T47D (cell line): ENCODE measurements around the gene CTAGE6.
"Not testable (repeated sequence)": the region's sequence is repeated elsewhere in the genome, so short reads cannot be mapped to it uniquely, and the experiment has no call there.

Source experiments
- DNase-seq, 2 experiments: peaks; one replicate each; pipeline versions ENCODE4 v3.0.0 to v3.0.0-alpha.2; 2011 to 2012; ENCODE audit warnings: low read depth in 1 of 2, low spot score in 1 of 2
- in situ Hi-C: cut with HindIII; loops from 2 replicates; pipeline ENCODE4 v1.10.0; 2016; ENCODE audit warnings: low sequenced_read_pairs, low pct_unique_long_range_greater_than_20kb

CTAGE6 gene, protein sequence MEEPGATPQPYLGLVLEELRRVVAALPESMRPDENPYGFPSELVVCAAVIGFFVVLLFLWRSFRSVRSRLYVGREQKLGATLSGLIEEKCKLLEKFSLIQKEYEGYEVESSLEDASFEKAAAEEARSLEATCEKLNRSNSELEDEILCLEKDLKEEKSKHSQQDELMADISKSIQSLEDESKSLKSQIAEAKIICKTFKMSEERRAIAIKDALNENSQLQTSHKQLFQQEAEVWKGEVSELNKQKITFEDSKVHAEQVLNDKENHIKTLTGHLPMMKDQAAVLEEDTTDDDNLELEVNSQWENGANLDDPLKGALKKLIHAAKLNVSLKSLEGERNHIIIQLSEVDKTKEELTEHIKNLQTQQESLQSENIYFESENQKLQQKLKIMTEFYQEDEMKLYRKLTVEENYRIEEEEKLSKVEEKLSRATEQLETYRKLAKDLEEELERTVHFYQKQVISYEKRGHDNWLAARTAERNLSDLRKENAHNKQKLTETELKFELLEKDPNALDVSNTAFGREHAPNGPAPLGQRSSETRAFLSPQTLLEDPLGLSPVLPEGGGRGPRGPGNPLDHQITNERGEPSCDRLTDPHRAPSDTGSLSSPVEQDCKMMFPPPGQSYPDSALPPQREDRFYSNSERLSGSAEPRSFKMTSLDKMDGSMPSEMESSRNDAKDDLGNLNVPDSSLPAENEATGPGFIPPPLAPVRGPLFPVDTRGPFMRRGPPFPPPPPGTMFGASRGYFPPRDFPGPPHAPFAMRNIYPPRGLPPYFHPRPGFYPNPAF

DNA sequence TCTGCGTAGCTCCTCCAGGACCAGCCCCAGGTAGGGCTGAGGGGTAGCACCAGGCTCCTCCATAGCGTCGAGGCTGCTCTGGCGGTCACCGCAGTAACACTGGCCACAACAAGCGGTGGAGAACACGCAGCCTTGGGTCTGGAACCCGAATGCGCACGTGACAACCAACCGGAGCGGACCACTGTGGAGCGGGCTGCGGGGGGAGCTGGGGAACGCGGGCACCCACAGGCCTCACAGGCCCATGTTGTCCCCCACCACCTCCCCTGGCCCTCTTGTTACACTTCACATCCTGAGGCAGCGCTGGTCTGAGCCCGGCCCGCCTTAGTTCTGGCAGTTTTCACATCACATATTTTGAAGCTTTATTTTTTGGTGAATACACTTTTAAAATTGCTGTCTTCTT lies at the start of gene CTAGE6:
Gene CTAGE6 (minus strand): TSS at position 101 of the 400 bp plus-strand sequence. CDS start 38 bp downstream, at position 63.
- DNase-seq, in situ Hi-C loops: not testable (repeated sequence)

DNA sequence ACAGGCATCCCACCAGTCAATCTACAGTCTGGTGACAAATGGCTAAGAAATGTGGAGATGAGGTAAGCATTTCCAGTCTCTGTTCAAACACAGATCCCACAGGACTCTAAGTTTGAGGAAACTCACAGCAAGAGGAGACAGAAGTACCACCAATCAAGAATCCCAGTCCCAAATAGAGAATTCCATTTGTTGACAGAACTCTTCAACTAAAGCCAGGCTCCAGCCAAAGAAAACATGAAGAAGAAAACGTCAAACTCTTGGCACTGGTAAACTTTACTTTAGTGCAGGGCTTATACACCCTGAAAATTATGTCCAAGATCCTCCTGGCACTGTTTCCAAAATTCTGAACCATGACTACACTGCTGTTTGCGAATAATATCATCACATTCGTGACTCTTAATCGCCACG lies 49.2 kb upstream of the CTAGE6 start:
- in situ Hi-C loops, DNase-seq: not testable (repeated sequence)

DNA sequence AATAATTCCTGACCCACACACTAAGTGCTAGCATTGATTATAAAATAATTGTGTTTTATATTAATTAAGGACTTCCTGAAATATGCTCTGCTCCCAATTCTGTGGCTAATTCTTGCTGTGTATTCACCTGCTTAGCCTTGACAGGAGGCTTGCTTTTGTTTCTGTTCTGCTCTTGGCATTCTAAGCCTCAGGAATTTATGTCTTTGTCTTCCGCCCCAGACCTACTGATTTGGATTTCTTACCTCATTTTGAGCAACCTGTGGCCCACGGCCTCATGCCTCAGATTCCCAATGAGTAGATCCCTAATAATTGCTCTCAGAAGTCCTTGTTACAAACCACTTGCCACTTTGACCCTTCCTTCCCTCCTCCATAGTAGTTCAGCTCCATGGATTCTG lies 40.4 kb upstream of the CTAGE6 start:
- DNase-seq, in situ Hi-C loops: not testable (repeated sequence)

DNA sequence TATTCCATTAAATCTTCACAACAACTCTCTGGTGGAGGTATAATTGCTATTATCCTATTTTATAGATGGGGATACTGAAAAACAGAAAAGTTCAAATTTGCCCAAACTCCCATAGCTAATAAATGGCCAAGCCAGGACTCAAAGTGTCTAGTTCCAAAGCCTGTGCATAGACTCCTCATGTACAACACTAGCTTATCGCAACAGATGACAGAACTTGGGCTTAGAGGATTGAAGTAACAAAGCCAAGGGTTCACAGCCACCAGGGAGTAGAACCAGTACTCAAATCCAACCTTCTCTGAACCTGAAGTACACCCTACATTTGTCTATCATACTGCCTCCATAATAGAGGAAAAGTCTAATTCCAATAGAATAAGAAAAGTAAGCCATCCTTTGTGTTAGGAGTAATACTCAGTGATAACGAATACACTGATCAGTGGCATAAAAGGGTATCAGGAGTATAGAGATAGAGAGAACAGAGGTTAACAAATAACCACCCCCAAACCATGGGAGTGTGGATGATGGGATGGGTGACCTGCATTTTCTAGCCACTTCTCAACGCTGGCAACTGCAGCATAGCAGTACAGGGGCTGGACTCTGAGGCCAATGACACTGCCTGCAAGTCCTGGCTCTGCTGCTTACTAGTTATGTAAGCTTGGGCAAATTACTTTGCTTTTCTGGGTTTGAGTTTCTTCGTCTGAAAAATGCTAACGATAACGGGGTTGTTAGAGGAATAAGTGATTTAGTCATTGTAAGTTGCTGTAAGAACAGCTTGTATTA lies 39.8 kb upstream of the CTAGE6 start:
- DNase-seq, in situ Hi-C loops: not testable (repeated sequence)

DNA sequence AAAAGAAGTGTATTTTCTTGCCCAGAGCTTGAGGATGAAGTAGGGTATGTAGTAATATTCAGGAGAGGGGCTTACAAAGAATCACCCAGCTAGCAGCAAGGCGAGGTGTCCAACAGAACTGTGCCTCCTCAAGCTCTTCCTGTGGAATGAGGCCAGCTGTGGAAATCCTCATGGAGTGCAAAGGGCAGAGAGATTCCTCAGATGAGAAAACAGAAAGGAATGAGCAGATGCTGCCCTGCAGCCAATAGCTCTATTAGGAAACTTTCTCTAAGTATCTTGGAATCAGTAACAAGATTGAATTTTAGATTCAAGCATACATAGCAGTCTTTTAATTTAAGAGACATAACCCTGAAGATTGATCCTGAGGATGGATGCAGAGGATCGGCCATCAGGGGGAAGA lies 38.2 kb upstream of the CTAGE6 start:
- DNase-seq, in situ Hi-C loops: not testable (repeated sequence)

DNA sequence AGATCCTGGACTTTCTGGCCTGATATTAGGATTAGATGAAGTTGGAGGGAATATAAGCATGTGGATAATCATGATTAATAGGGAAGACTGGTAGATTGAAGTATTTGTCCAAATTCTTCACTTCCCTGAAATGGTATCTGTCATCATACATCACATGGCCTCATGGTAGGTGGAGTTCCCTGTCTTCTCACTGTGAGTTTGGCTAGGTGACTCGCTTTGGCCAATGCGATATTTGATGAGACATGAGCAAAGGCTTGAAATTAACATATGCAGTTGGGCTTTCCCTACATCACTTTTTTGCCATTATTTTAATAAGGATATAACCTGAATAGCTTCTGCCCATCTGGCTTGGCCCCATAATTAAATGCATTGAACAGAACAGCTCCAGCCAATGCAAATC lies 35.1 kb upstream of the CTAGE6 start:
- DNase-seq, in situ Hi-C loops: not testable (repeated sequence)

DNA sequence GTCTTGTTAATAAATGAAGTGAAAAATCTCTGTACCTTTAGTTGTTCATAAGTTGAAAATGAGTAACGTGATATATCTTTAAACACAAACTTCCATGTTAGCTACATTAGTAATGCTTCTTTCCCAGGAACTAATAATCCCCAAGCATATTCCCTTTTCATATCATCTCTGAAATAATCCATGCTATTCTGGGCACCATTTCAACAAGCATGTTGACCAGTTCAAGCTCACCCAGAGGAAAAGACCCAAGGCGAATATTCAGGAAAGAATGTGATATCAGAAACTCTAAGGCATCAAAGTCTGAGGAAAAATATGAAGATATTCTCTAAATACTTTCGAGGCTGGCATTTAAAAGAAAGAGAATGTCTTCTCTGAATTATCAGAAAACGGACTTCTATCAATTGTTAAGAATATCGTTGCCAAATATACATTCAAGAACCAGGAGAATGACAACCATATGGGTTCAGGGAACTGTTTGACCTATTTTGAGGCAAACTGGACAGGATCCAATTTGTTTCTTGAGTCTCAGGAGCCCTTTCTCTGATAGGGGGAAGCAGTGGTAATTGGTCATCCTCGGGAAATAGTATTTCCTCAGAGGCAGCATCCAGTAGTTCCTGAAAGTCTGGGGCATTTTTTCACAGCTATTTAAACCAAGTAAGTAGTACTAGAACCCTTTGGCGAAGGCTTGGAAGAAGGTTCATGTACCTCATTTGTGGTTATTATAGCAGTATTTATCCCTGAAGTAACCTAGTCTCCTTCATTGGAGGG lies 28.1 kb upstream of the CTAGE6 start:
- in situ Hi-C loops, DNase-seq: not testable (repeated sequence)

DNA sequence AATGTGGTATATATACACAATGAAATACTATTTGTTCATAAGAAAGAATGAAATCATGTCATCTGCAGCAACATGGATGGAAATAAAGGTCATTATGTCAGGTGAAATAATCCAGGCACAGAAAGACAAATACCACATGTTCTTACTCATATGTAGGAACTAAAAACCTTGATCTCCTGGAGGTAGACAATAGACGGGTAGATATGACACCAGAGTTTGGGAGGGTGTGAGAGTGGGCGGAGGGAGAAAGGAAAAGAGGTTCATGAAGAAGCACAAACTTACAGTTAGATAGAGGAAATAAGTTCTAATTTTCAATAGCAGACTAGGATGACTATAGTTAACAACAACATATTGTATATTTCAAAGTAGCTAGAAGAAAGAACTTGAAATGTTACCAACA lies 22.1 kb upstream of the CTAGE6 start:
- DNase-seq, in situ Hi-C loops: not testable (repeated sequence)

DNA sequence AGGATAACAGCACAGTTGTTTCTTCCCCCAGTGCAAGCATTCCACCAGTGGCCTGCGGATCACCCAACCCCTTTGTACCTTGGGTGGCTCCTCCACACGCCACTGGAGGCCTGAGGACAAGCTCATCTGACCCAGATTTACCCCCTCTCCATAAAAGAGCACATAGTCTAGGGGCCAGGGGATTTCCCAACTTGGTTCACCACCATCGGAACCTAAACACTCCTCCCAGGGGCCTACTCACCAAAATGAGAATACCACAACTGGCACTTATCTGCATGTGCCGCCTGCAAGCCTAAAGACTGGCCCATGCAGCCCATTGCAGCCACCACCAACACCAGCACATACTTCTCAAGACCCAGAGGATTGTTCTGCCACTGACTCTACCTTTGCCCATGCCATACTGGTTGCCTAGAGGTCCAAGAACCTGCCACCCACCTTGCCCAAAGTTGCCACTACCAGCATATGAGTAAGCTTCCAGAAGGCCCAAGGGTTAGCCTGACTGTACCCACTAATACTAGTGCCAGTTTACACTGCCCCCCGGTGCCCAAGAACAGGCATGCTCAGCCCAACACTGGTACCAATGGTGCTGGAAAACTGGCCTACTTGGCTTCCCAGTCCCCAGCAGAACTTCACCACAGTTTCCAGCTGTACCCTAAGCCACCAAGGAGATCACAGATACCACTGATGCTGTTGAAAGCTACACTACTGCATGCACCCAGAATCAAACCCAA lies 15.4 kb upstream of the CTAGE6 start:
- in situ Hi-C loops, DNase-seq: not testable (repeated sequence)

DNA sequence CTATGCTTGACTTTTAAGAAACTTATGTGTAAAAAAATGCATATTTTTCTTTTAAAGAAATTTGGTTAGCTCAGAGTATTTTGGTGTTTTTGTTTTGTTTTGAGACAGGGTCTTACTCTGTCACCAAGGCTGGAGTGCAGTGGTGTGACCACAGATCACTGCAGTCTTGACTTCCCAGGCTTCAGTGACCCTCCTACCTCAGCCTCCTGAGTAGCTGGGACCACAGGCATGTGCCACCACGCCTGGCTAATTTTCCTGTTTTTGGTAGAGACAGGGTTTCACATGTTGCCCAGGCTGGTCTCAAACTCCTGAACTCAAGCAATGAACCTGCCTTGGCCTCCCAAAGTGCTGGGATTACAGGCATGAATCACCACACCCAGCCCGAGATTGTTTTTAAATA lies 10.0 kb upstream of the CTAGE6 start:
- DNase-seq, in situ Hi-C loops: not testable (repeated sequence)

DNA sequence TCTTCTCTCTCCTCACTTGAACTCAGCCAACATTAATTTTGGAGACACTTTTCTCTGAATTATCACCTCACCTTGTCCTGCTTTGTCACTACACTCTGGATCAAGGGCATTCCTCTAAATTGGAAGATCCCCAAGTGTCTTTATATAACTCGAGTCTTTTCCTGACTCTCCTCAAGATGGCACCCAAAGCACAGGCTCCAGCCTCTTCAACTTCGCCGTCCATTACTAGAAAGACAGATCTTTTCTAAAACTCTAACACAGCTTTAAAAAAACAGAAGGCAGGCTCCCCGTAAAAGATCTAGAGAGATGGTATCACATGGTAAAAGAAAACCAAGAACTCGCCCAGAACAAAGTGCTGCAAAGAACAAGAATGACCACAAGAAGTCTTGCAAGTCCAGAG lies 8.2 kb upstream of the CTAGE6 start:
- in situ Hi-C loops, DNase-seq: not testable (repeated sequence)

DNA sequence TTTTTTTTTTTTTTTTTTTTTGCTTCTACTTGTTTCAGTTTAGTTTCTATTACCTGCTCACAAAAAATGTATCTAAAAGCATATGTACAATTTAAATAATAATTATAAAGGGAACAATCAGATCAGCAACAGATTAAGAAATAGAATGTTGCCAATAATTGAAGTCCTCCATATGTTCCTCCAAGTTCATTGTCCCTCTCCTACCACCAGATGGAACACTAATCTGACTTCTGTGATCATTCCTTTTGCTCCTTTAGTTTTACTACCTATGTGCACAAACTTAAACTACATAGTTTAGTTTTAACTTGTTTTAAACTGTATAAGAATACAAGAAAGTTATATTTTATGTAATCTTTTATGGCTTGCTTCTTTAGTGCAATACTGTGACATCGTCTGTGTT lies 5.6 kb upstream of the CTAGE6 start:
- DNase-seq, in situ Hi-C loops: not testable (repeated sequence)

DNA sequence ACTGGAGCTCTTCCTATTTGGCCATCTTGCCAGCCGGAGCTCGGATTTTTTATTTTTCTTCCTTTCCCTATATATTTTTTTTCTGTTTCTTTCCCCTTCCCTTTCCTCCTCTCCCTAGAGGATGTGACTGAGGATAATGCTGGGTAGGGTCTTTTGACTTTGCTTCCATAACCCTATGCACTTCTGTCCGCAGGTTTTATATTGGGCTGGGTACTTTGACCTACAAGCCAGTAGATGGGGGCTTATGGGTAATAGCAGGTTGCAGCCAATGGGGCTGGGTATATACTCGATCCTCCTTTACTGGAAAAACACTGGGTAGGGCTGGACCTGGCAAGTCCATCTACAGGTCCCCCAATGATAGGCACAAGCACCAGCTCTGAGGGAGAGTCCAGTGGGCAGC lies 12.2 kb downstream of the CTAGE6 start:
- in situ Hi-C loops, DNase-seq: not testable (repeated sequence)

DNA sequence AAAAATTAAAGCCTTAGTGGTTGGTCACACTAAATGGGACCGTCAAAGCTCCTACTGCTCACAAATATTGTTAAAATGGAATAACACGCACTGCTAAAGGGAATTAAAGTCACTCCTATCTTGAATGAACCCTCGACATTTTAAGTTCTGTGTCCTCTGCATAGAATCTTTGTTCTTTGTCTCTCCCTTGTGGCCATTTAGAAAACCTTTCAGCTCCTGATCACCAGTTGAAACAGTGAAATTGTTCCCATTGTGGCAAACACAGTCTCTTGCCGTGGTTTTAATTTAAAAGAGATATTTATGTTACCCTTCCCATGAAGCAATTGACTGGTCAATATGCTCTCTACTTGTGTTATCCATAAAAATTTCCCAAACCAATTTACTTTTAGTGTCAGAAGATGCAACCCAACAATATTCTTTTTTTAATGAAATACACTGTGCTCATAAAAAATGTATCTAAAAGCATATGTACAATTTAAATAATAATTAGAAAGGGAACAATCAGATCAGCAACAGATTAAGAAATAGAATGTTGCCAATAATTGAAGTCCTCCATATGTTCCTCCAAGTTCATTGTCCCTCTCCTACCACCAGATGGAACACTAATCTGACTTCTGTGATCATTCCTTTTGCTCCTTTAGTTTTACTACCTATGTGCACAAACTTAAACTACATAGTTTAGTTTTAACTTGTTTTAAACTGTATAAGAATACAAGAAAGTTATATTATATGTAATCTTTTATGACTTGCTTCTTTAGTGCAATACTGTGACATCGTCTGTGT lies 20.3 kb downstream of the CTAGE6 start:
- DNase-seq, result peak; percentile 21 to 69
- in situ Hi-C loops, result not testable (repeated sequence)
